Mesothelial cell of epicardium (in vitro differentiated cells): Measurements from ENCODE around the gene LYRM1. TPM values are rescaled to one million over a fixed set of nuclear protein-coding genes. Genes with fewer than 3 reads are reported as not detected.

Source experiments
- DNase-seq, 2 experiments: peaks; one replicate each; pipeline ENCODE4 v3.0.0; 2021; ENCODE audit warnings: low spot score in 2 of 2; ENCODE audit not compliant: unreplicated experiment in 2 of 2
- H3K27ac Mint-ChIP-seq: 2 replicates; pipeline ENCODE4 v1.8.0; 2021; ENCODE audit warnings: mixed read lengths
- H3K27me3 Mint-ChIP-seq: 2 replicates; pipeline ENCODE4 v1.8.0; 2021; ENCODE audit warnings: low read depth, mixed read lengths
- H3K36me3 Mint-ChIP-seq: 2 replicates; pipeline ENCODE4 v1.8.0; 2021; ENCODE audit warnings: mixed read lengths
- H3K4me1 Mint-ChIP-seq: 2 replicates; pipeline ENCODE4 v1.8.0; 2021; ENCODE audit warnings: mixed read lengths
- H3K4me3 Mint-ChIP-seq: 2 replicates; pipeline ENCODE4 v1.8.0; 2021; ENCODE audit warnings: mild to moderate bottlenecking, moderate library complexity, mixed read lengths
- H3K9me3 Mint-ChIP-seq: 2 replicates; pipeline ENCODE4 v1.8.0; 2021; ENCODE audit warnings: mixed read lengths
- total RNA-seq: library from RNA; stranded (reverse); gene quantifications from 3 replicates; pipeline ENCODE4 v1.2.1, GENCODE V29; 2021
- TF ChIP-seq, protein P1 (sequence below): fragments of 200-600 bp; sonication (generic); IDR thresholded peaks from one replicate; pipeline ENCODE4 v1.5.0; 2021; ENCODE audit warnings: antibody characterized with exemption; ENCODE audit not compliant: unreplicated experiment

Gene LYRM1, protein sequence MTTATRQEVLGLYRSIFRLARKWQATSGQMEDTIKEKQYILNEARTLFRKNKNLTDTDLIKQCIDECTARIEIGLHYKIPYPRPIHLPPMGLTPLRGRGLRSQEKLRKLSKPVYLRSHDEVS
- total RNA-seq = 14.7 to 16.0 TPM (median 15.9 TPM) in 3 replicates

- H3K4me3 Mint-ChIP-seq = peak within 1 kb of the TSS; percentile 83
These were observed at the start of gene LYRM1, which contains the start of gene DCUN1D3 for GRCh38 chr16:20900299-20901067. LYRM1 (plus strand) TSS chr16:20900771; CDS start chr16:20915556, 14,785 bp downstream. DCUN1D3 (minus strand) TSS chr16:20900358; CDS start chr16:20862538, 37,820 bp downstream.

GRCh38 chr16:20850981-20851380 lies 49.6 kb upstream of the LYRM1 start:
- TF ChIP-seq, protein P1, sequence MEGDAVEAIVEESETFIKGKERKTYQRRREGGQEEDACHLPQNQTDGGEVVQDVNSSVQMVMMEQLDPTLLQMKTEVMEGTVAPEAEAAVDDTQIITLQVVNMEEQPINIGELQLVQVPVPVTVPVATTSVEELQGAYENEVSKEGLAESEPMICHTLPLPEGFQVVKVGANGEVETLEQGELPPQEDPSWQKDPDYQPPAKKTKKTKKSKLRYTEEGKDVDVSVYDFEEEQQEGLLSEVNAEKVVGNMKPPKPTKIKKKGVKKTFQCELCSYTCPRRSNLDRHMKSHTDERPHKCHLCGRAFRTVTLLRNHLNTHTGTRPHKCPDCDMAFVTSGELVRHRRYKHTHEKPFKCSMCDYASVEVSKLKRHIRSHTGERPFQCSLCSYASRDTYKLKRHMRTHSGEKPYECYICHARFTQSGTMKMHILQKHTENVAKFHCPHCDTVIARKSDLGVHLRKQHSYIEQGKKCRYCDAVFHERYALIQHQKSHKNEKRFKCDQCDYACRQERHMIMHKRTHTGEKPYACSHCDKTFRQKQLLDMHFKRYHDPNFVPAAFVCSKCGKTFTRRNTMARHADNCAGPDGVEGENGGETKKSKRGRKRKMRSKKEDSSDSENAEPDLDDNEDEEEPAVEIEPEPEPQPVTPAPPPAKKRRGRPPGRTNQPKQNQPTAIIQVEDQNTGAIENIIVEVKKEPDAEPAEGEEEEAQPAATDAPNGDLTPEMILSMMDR = no peak
- Mint-ChIP-seq H3K27ac (peak overlapping the region; percentile 67), H3K9me3 (no peaks in the 10 kb centered on the region), H3K27me3 (no peaks in the 10 kb centered on the region), H3K4me3 (no peak overlapping the region), H3K4me1 (peaks cover 29% of the 10 kb centered on the region), H3K36me3 (peaks cover 12% of the 10 kb centered on the region)
- DNase-seq = no peak

More at GRCh38 chr16:20900299-20901067, at the start of gene LYRM1, which contains the start of gene DCUN1D3:
- Mint-ChIP-seq H3K4me1 (peaks cover 61% of the 10 kb centered on the region), H3K27ac (peak within 1 kb of the TSS; percentile 98), H3K9me3 (no peaks in the 10 kb centered on the region), H3K36me3 (peaks cover 5% of the 10 kb centered on the region), H3K27me3 (no peaks in the 10 kb centered on the region)
- DNase-seq = peak; percentile 93 to 94
- TF ChIP-seq, protein P1 = no peak

GRCh38 chr16:20851601-20852000 lies 49.0 kb upstream of the LYRM1 start:
- no peak for DNase-seq
- peaks cover 29% of the 10 kb centered on the region for H3K4me1 Mint-ChIP-seq
- H3K9me3 Mint-ChIP-seq = no peaks in the 10 kb centered on the region
- H3K27me3 Mint-ChIP-seq = no peaks in the 10 kb centered on the region
- peak overlapping the region; percentile 61 for H3K27ac Mint-ChIP-seq
- H3K36me3 Mint-ChIP-seq = peaks cover 14% of the 10 kb centered on the region
- H3K4me3 Mint-ChIP-seq = no peak overlapping the region
- TF ChIP-seq, protein P1 = no peak

DNA sequence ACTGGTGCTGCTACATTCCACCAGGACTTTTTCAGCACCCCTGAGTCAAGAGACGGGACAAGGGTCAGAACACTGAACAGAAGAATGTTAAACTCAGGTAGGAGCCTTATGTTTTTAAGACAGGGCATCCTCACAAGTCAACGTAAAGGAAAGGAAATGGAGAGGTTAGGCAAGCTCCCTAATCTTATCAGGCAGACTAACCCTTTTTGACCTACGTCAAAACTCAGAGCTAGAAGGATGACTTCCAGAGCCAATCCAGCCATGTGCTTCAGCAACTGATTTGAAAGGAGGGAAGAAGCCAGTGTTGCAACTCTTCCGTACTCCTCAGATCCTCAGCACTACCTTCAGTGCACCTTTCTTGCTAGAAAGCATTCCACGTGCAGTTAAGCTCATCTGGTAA lies 47.4 kb upstream of the LYRM1 start:
- Mint-ChIP-seq H3K36me3 (peaks cover 14% of the 10 kb centered on the region), H3K9me3 (no peaks in the 10 kb centered on the region), H3K27ac (no peak overlapping the region), H3K4me1 (peaks cover 29% of the 10 kb centered on the region), H3K27me3 (no peaks in the 10 kb centered on the region), H3K4me3 (no peak overlapping the region)
- no peak for DNase-seq
- TF ChIP-seq, protein P1 = no peak

DNA sequence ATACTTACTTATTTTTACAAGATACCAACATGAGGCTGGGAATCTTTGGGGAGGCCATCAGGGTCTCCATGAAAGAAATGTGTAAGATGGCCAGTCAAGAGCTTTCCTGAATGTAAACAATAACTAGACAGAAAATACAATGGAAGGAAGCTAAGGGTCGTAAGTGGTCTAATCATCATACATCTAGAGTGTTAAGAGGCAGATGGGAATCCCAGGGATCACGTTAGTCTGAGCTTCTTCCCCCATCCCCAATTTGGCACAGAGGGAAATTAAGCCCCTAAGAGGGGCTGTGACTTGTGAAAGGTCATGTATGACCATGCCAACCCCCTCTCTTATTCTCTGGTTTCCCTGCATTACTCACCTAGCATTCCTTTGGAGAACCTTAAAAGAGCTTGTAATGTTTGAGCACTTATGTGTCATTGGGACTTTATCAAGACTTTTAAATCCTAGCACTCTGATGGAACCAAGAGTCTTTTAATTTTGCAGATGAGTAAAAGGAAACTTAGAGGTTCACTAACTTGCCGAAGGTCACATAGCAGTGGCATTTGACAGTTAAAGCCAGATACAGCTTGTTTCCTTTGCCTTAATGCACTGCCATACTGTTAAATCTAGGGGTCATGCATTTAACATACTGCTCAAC lies 46.5 kb upstream of the LYRM1 start:
- peaks cover 14% of the 10 kb centered on the region for H3K36me3 Mint-ChIP-seq
- H3K27ac Mint-ChIP-seq = no peak overlapping the region
- no peaks in the 10 kb centered on the region for H3K27me3 Mint-ChIP-seq
- H3K4me1 Mint-ChIP-seq = peaks cover 29% of the 10 kb centered on the region
- DNase-seq = no peak
- TF ChIP-seq, protein P1 = no peak
- H3K4me3 Mint-ChIP-seq = no peak overlapping the region
- no peaks in the 10 kb centered on the region for H3K9me3 Mint-ChIP-seq
